Upper lobe of left lung (tissue), 4 donors: ENCODE measurements around the gene SYK.

Experiments used
- CTCF ChIP-seq, 6 experiments: fragments of 450-650 bp in 4 of 6; fragments of 200-600 bp in 2 of 6; sonication (generic) in 2 of 6; IDR thresholded peaks; one replicate each; pipeline ENCODE4 v1.5.1; 2016 to 2019; ENCODE audit warnings: antibody characterized with exemption in 6 of 6
- EP300 ChIP-seq, 4 donors: sonication (generic); formaldehyde crosslinking; IDR thresholded peaks; one replicate each; pipeline ENCODE4 v1.5.1; 2017; ENCODE audit warnings: antibody characterized with exemption in 4 of 4, control low read depth in 2 of 4
- POLR2A ChIP-seq, 4 donors: fragments of 450-650 bp; IDR thresholded peaks; one replicate each; pipeline ENCODE4 v1.5.1; 2016 to 2017; ENCODE audit warnings: antibody characterized with exemption in 4 of 4, mild to moderate bottlenecking in 2 of 4
- POLR2AphosphoS5 ChIP-seq, 2 donors: sonication (generic); formaldehyde crosslinking; IDR thresholded peaks; one replicate each; pipeline ENCODE4 v1.5.1; 2017; ENCODE audit warnings: antibody characterized with exemption in 2 of 2

GRCh38 chr9:90774682-90775081 is 26.9 kb upstream of the SYK start:
- TF ChIP-seq CTCF (IDR thresholded peaks at IDR 0.05) (no peak), POLR2AphosphoS5 (IDR thresholded peaks at IDR 0.05) (no peak), POLR2A (IDR thresholded peaks at IDR 0.05) (no peak), EP300 (IDR thresholded peaks at IDR 0.05) (no peak)
